ENCODE data around the gene RANBP1.

DNA sequence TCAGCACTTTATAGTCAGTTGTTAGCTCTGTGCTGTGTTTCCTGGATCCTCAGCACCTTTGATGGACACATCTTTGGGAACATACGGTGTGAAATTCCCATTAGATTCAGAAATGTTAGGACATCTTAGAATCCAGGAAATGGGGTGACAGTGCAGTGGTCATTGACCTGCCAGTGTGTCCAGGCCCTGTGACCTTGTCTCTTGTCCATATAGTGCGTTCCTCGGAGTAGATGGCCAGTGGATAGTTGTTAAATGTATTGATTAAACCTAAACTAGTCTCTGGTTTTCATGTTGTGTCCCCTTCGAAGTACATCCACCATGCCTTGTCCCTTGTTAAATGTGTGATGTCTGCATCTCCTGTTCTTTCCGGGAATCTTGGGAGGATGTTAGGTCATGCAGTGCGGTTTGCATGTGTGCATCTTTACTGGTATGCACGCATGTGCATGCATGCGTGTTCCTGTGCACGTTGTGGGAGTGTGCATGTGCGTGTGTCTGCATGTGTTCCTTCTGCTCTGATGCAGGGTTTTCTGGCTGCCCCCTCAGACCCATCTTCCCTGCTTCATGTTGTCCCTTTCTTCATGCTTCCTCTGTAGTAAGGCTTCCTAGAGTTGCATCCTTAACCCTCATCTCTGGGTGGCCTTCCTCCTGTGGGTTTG lies 31.9 kb upstream of the RANBP1 start:
- TF ChIP-seq EZH2 (IDR thresholded peaks at IDR 0.05) = no peak
- TF ChIP-seq POLR2AphosphoS5 (IDR thresholded peaks at IDR 0.05; ENCODE audit: borderline replicate concordance, low read depth, low read length) = no peak

Data from SK-N-MC (cell line).